WTC11 (cell line): ENCODE data around the gene CERS2. TPM values are rescaled to one million over a fixed set of nuclear protein-coding genes. Genes with fewer than 3 reads are reported as not detected.

Experiments
- ATAC-seq: fragments of 200-7000 bp; cut with Tn5 transposase; 2 replicates; pipeline ENCODE4 v1.10.0; 2021; ENCODE audit warnings: mild to moderate bottlenecking, moderate library complexity
- CTCF ChIA-PET: fragments of 300-600 bp; sonication (Branson Sonifier 250); formaldehyde crosslinking; loops from one replicate; lab custom pipeline; 2021; ENCODE audit warnings: antibody characterized with exemption; lab: Charles Lee
- POLR2A ChIA-PET: fragments of 350-600 bp; sonication (Branson Sonifier 250); formaldehyde crosslinking; loops from one replicate; lab custom pipeline; 2021; ENCODE audit warnings: antibody characterized with exemption; lab: Charles Lee
- DNase-seq: peaks from one replicate; pipeline ENCODE4 v3.0.0; 2021; ENCODE audit warnings: low spot score
- H3K27ac Mint-ChIP-seq: 2 replicates; pipeline ENCODE4 v1.8.0; 2021; ENCODE audit warnings: mixed read lengths
- H3K27me3 Mint-ChIP-seq: 2 replicates; pipeline ENCODE4 v1.8.0; 2021; ENCODE audit warnings: low read depth, mild to moderate bottlenecking, moderate library complexity, mixed read lengths
- H3K36me3 Mint-ChIP-seq: 2 replicates; pipeline ENCODE4 v1.8.0; 2021; ENCODE audit warnings: mixed read lengths
- H3K4me1 Mint-ChIP-seq: 2 replicates; pipeline ENCODE4 v1.8.0; 2022; ENCODE audit warnings: mixed read lengths
- H3K4me3 Mint-ChIP-seq: 2 replicates; pipeline ENCODE4 v1.8.0; 2021; ENCODE audit warnings: mild to moderate bottlenecking, moderate library complexity, mixed read lengths
- H3K9me3 Mint-ChIP-seq: 2 replicates; pipeline ENCODE4 v1.8.0; 2021; ENCODE audit warnings: mixed read lengths
- AFF4 ChIP-seq: sonication (generic); formaldehyde crosslinking; IDR thresholded peaks from 2 replicates; pipeline ENCODE4 v1.8.1; 2023; ENCODE audit warnings: mild to moderate bottlenecking, missing genetic modification reagents, borderline replicate concordance
- ARID4B ChIP-seq: sonication (generic); formaldehyde crosslinking; IDR thresholded peaks from 2 replicates; pipeline ENCODE4 v1.8.0; 2023; ENCODE audit warnings: missing genetic modification reagents, mild to moderate bottlenecking, borderline replicate concordance
- ATF2 ChIP-seq: sonication (generic); formaldehyde crosslinking; IDR thresholded peaks from 2 replicates; pipeline ENCODE4 v1.8.1; 2022; ENCODE audit warnings: low read depth, missing genetic modification reagents, borderline replicate concordance
- E2F1 ChIP-seq: sonication (generic); formaldehyde crosslinking; IDR thresholded peaks from 2 replicates; pipeline ENCODE4 v1.8.0; 2022; ENCODE audit warnings: mild to moderate bottlenecking, missing genetic modification reagents
- GTF2I ChIP-seq: fragments of 250-450 bp; sonication (Bioruptor Pico); conservative IDR thresholded peaks from 2 replicates; pipeline ENCODE4 v1.4.0; 2021; ENCODE audit warnings: mild to moderate bottlenecking
- JAZF1 ChIP-seq: fragments of 250-450 bp; sonication (Bioruptor Pico); IDR thresholded peaks from 2 replicates; pipeline ENCODE4 v1.9.0; 2021; ENCODE audit warnings: moderate library complexity, mild to moderate bottlenecking, inconsistent platforms
- MYBL2 ChIP-seq: sonication (generic); formaldehyde crosslinking; IDR thresholded peaks from 2 replicates; pipeline ENCODE4 v1.8.1; 2023; ENCODE audit warnings: mild to moderate bottlenecking, moderate library complexity, missing genetic modification reagents
- OVOL2 ChIP-seq: fragments of 250-450 bp; sonication (Bioruptor Pico); IDR thresholded peaks from 2 replicates; pipeline ENCODE4 v1.9.0; 2021; ENCODE audit warnings: mild to moderate bottlenecking, borderline replicate concordance
- ZBTB43 ChIP-seq: sonication (generic); formaldehyde crosslinking; IDR thresholded peaks from 2 replicates; pipeline ENCODE4 v1.8.1; 2023; ENCODE audit warnings: mild to moderate bottlenecking, missing genetic modification reagents
- ZMAT4 ChIP-seq: fragments of 250-450 bp; sonication (Bioruptor Pico); IDR thresholded peaks from 2 replicates; pipeline ENCODE4 v1.9.0; 2021; ENCODE audit warnings: mild to moderate bottlenecking
- ZNF121 ChIP-seq: sonication (generic); formaldehyde crosslinking; IDR thresholded peaks from 2 replicates; pipeline ENCODE4 v1.8.0; 2023; ENCODE audit warnings: missing genetic modification reagents
- ZNF219 ChIP-seq: sonication (generic); formaldehyde crosslinking; IDR thresholded peaks from 2 replicates; pipeline ENCODE4 v1.8.0; 2023; ENCODE audit warnings: missing genetic modification reagents, mild to moderate bottlenecking, borderline replicate concordance
- ZNF317 ChIP-seq: sonication (generic); formaldehyde crosslinking; IDR thresholded peaks from 2 replicates; pipeline ENCODE4 v1.8.1; 2023; ENCODE audit warnings: low read depth, mild to moderate bottlenecking, moderate library complexity, missing genetic modification reagents, borderline replicate concordance
- total RNA-seq: library from RNA; stranded (reverse); gene quantifications from 3 replicates; pipeline ENCODE4 v1.2.3, GENCODE V29; 2021

Gene CERS2
- total RNA-seq, 1 experiment from 2014 or later = 182 TPM

GRCh38 chr1:151009206-151009587 lies 34.6 kb upstream of the CERS2 start:
- POLR2A ChIA-PET = no interaction called here
- H3K4me3 Mint-ChIP-seq = peak overlapping the region; percentile 94
- TF ChIP-seq GTF2I (CRISPR knock-in tag) (no peak), ZMAT4 (CRISPR knock-in tag) (no peak), JAZF1 (CRISPR knock-in tag) (no peak), ARID4B (no peak), ATF2 (no peak), MYBL2 (CRISPR knock-in tag) (no peak), E2F1 (CRISPR knock-in tag) (no peak), OVOL2 (CRISPR knock-in tag) (no peak), ZNF121 (CRISPR knock-in tag) (no peak), AFF4 (no peak), ZBTB43 (CRISPR knock-in tag) (no peak), ZNF317 (CRISPR knock-in tag) (no peak), ZNF219 (CRISPR knock-in tag) (no peak)
- TF ChIP-seq, all 79 proteins: peak for 0
- no peak for ATAC-seq
- Mint-ChIP-seq H3K27ac (no peak overlapping the region), H3K9me3 (no peaks in the 10 kb centered on the region), H3K36me3 (no peaks in the 10 kb centered on the region), H3K27me3 (no peaks in the 10 kb centered on the region), H3K4me1 (peaks cover 38% of the 10 kb centered on the region)
- CTCF ChIA-PET = no interaction called here
- no peak for DNase-seq
